Measurements from ENCODE around the gene NUP214. TPM values are rescaled to one million over a fixed set of nuclear protein-coding genes. Genes with fewer than 3 reads are reported as not detected.
A peak's percentile ranks its signal among the peaks of the same experiment; 100 is the strongest.
"Not testable (repeated sequence)": the region's sequence is repeated elsewhere in the genome, so short reads cannot be mapped to it uniquely, and the experiment has no call there.

Gene NUP214
- total RNA-seq, 1 experiment from 2014 or later: 13.2 TPM

GRCh38 chr9:131203431-131204218 lies 78.2 kb downstream of the NUP214 start:
- DNase-seq (ENCODE audit: low read depth, low spot score): peak; percentile 20
- in situ Hi-C loops (cut with HindIII; ENCODE audit: low pct_unique_long_range_greater_than_20kb, low sequenced_read_pairs): no loop called here

GRCh38 chr9:131204285-131204684 lies 78.9 kb downstream of the NUP214 start:
- in situ Hi-C loops (cut with HindIII; ENCODE audit: low pct_unique_long_range_greater_than_20kb, low sequenced_read_pairs): no loop called here
- DNase-seq (ENCODE audit: low read depth, low spot score): no peak

GRCh38 chr9:131206495-131206894 lies 81.1 kb downstream of the NUP214 start:
- in situ Hi-C loops (cut with HindIII; ENCODE audit: low pct_unique_long_range_greater_than_20kb, low sequenced_read_pairs): no loop called here
- no peak for DNase-seq (ENCODE audit: low read depth, low spot score)

- DNase-seq (ENCODE audit: low read depth, low spot score); in situ Hi-C loops (cut with HindIII; ENCODE audit: low pct_unique_long_range_greater_than_20kb, low sequenced_read_pairs): not testable (repeated sequence)
Measured at GRCh38 chr9:131211920-131212319, 86.5 kb downstream of the NUP214 start.

- in situ Hi-C loops (cut with HindIII; ENCODE audit: low pct_unique_long_range_greater_than_20kb, low sequenced_read_pairs): no loop called here
- no peak for DNase-seq (ENCODE audit: low read depth, low spot score)
Measured at GRCh38 chr9:131214286-131214856, 89.0 kb downstream of the NUP214 start.

GRCh38 chr9:131214876-131215275 lies 89.5 kb downstream of the NUP214 start:
- in situ Hi-C loops (cut with HindIII; ENCODE audit: low pct_unique_long_range_greater_than_20kb, low sequenced_read_pairs): no loop called here

GRCh38 chr9:131216806-131217205 lies 91.4 kb downstream of the NUP214 start:
- DNase-seq (ENCODE audit: low read depth, low spot score): no peak
- in situ Hi-C loops (cut with HindIII; ENCODE audit: low pct_unique_long_range_greater_than_20kb, low sequenced_read_pairs): no loop called here

More at GRCh38 chr9:131214876-131215275, 89.5 kb downstream of the NUP214 start:
- DNase-seq (ENCODE audit: low read depth, low spot score): no peak

GRCh38 chr9:131217331-131218031 lies 92.1 kb downstream of the NUP214 start:
- in situ Hi-C loops (cut with HindIII; ENCODE audit: low pct_unique_long_range_greater_than_20kb, low sequenced_read_pairs): no loop called here
- no peak for DNase-seq (ENCODE audit: low read depth, low spot score)

- in situ Hi-C loops (cut with HindIII; ENCODE audit: low pct_unique_long_range_greater_than_20kb, low sequenced_read_pairs): no loop called here
Measured at GRCh38 chr9:131218370-131218769, 93.0 kb downstream of the NUP214 start.

GRCh38 chr9:131220485-131220884 lies 95.1 kb downstream of the NUP214 start:
- DNase-seq (ENCODE audit: low read depth, low spot score): no peak
- in situ Hi-C loops (cut with HindIII; ENCODE audit: low pct_unique_long_range_greater_than_20kb, low sequenced_read_pairs): no loop called here

More at GRCh38 chr9:131218370-131218769, 93.0 kb downstream of the NUP214 start:
- no peak for DNase-seq (ENCODE audit: low read depth, low spot score)

- DNase-seq (ENCODE audit: low read depth, low spot score): no peak
- in situ Hi-C loops (cut with HindIII; ENCODE audit: low pct_unique_long_range_greater_than_20kb, low sequenced_read_pairs): no loop called here
Measured at GRCh38 chr9:131222460-131222859, 97.1 kb downstream of the NUP214 start.

- DNase-seq (ENCODE audit: low read depth, low spot score): no peak
- in situ Hi-C loops (cut with HindIII; ENCODE audit: low pct_unique_long_range_greater_than_20kb, low sequenced_read_pairs): no loop called here
Measured at GRCh38 chr9:131226226-131226625, 100.8 kb downstream of the NUP214 start.

- DNase-seq (ENCODE audit: low read depth, low spot score): no peak
- in situ Hi-C loops (cut with HindIII; ENCODE audit: low pct_unique_long_range_greater_than_20kb, low sequenced_read_pairs): no loop called here
Measured at GRCh38 chr9:131227112-131227958, 101.9 kb downstream of the NUP214 start.

GRCh38 chr9:131227959-131228460 lies 102.6 kb downstream of the NUP214 start:
- in situ Hi-C loops (cut with HindIII; ENCODE audit: low pct_unique_long_range_greater_than_20kb, low sequenced_read_pairs): no loop called here
- no peak for DNase-seq (ENCODE audit: low read depth, low spot score)

- no peak for DNase-seq (ENCODE audit: low read depth, low spot score)
- in situ Hi-C loops (cut with HindIII; ENCODE audit: low pct_unique_long_range_greater_than_20kb, low sequenced_read_pairs): no loop called here
Measured at GRCh38 chr9:131228988-131229387, 103.6 kb downstream of the NUP214 start.

- in situ Hi-C loops (cut with HindIII; ENCODE audit: low pct_unique_long_range_greater_than_20kb, low sequenced_read_pairs): no loop called here
- no peak for DNase-seq (ENCODE audit: low read depth, low spot score)
Measured at GRCh38 chr9:131233556-131233955, 108.2 kb downstream of the NUP214 start.

GRCh38 chr9:131233995-131234394 lies 108.6 kb downstream of the NUP214 start:
- in situ Hi-C loops (cut with HindIII; ENCODE audit: low pct_unique_long_range_greater_than_20kb, low sequenced_read_pairs): no loop called here
- DNase-seq (ENCODE audit: low read depth, low spot score): no peak
